H9 (cell line): ENCODE results near the gene OSBPL1A. TPM values are rescaled to one million over a fixed set of nuclear protein-coding genes. Genes with fewer than 3 reads are reported as not detected.

Source experiments
- DNase-seq: peaks from one replicate; pipeline ENCODE4 v3.0.0-alpha.2; 2017
- H2AFZ ChIP-seq: one replicate; pipeline ENCODE4 v1.6.1; 2013; ENCODE audit warnings: mild to moderate bottlenecking, low read length, control low read depth, moderate library complexity
- H2AK5ac ChIP-seq: 2 replicates; pipeline ENCODE4 v1.6.1; 2013; ENCODE audit warnings: low read length, control low read depth, mixed read lengths; ENCODE audit not compliant: insufficient read length
- H2BK120ac ChIP-seq: one replicate; pipeline ENCODE4 v1.6.1; 2013; ENCODE audit warnings: low read depth, mild to moderate bottlenecking, low read length, control low read depth, inconsistent platforms; ENCODE audit not compliant: poor library complexity, severe bottlenecking
- H2BK12ac ChIP-seq: 2 replicates; pipeline ENCODE4 v1.6.1; 2013; ENCODE audit warnings: low read length, control low read depth, mixed read lengths, low read depth; ENCODE audit not compliant: insufficient read length
- H2BK15ac ChIP-seq: 2 replicates; pipeline ENCODE4 v1.6.1; 2013; ENCODE audit warnings: low read depth, low read length, control low read depth
- H2BK20ac ChIP-seq: one replicate; pipeline ENCODE4 v1.6.1; 2013; ENCODE audit warnings: low read depth, mild to moderate bottlenecking, low read length, control low read depth, inconsistent platforms; ENCODE audit not compliant: poor library complexity, severe bottlenecking
- H2BK5ac ChIP-seq: 2 replicates; pipeline ENCODE4 v1.6.1; 2013; ENCODE audit warnings: low read length, control low read depth, mixed read lengths; ENCODE audit not compliant: insufficient read length
- H3K14ac ChIP-seq: 2 replicates; pipeline ENCODE4 v1.6.1; 2013; ENCODE audit warnings: low read length, control low read depth; ENCODE audit not compliant: insufficient read depth
- H3K18ac ChIP-seq: 2 replicates; pipeline ENCODE4 v1.6.1; 2013; ENCODE audit warnings: low read depth, mild to moderate bottlenecking, mixed read lengths, low read length, control low read depth; ENCODE audit not compliant: insufficient read length
- H3K23ac ChIP-seq: 2 replicates; pipeline ENCODE4 v1.6.1; 2013; ENCODE audit warnings: low read length, control low read depth, mixed read lengths, low read depth; ENCODE audit not compliant: insufficient read length
- H3K23me2 ChIP-seq: 2 replicates; pipeline ENCODE4 v1.6.1; 2013; ENCODE audit warnings: low read depth, mild to moderate bottlenecking, mixed read lengths, low read length, control low read depth; ENCODE audit not compliant: insufficient read length, poor library complexity, severe bottlenecking
- H3K27ac ChIP-seq: 2 replicates; pipeline ENCODE4 v1.5.1; 2013; ENCODE audit warnings: low read length, control low read depth, mixed read lengths, low read depth; ENCODE audit not compliant: insufficient read length
- H3K27me3 ChIP-seq: 2 replicates; pipeline ENCODE4 v1.6.1; 2013; ENCODE audit warnings: low read length, control low read depth, inconsistent platforms; ENCODE audit not compliant: insufficient read depth
- H3K4ac ChIP-seq: 2 replicates; pipeline ENCODE4 v1.6.1; 2013; ENCODE audit warnings: low read depth, mild to moderate bottlenecking, control low read depth, inconsistent platforms, low read length, moderate library complexity
- H3K4me1 ChIP-seq: 2 replicates; pipeline ENCODE4 v1.6.1; 2013; ENCODE audit warnings: low read length, control low read depth, inconsistent platforms; ENCODE audit not compliant: insufficient read depth
- H3K4me2 ChIP-seq: 2 replicates; pipeline ENCODE4 v1.6.1; 2013; ENCODE audit warnings: low read length, control low read depth, mixed read lengths; ENCODE audit not compliant: insufficient read length, insufficient read depth
- H3K56ac ChIP-seq: 2 replicates; pipeline ENCODE4 v1.6.1; 2013; ENCODE audit warnings: low read depth, mild to moderate bottlenecking, mixed read lengths, low read length, control low read depth; ENCODE audit not compliant: insufficient read length
- H3K79me1 ChIP-seq: 2 replicates; pipeline ENCODE4 v1.6.1; 2013; ENCODE audit warnings: low read depth, mild to moderate bottlenecking, moderate library complexity, low read length, control low read depth, inconsistent platforms; ENCODE audit not compliant: insufficient read depth, poor library complexity, severe bottlenecking
- H3K79me2 ChIP-seq: 2 replicates; pipeline ENCODE4 v1.6.1; 2013; ENCODE audit warnings: low read length, control low read depth, inconsistent platforms; ENCODE audit not compliant: insufficient read depth
- H3K9ac ChIP-seq: 2 replicates; pipeline ENCODE4 v1.6.1; 2013; ENCODE audit warnings: low read length, control low read depth, mixed read lengths; ENCODE audit not compliant: insufficient read length; ENCODE audit errors: extremely low read depth
- H3K9me3 ChIP-seq: one replicate; pipeline ENCODE4 v1.6.1; 2013; ENCODE audit warnings: low read depth, low read length, inconsistent platforms; ENCODE audit not compliant: control insufficient read depth
- H3T11ph ChIP-seq: one replicate; pipeline ENCODE4 v1.6.1; 2013; ENCODE audit warnings: mild to moderate bottlenecking, low read length, control low read depth, inconsistent platforms
- H4K20me1 ChIP-seq: one replicate; pipeline ENCODE4 v1.6.1; 2013; ENCODE audit not compliant: control insufficient read depth, insufficient read length, insufficient read depth
- H4K5ac ChIP-seq: 2 replicates; pipeline ENCODE4 v1.6.1; 2013; ENCODE audit warnings: low read depth, mild to moderate bottlenecking, mixed read lengths, low read length, control low read depth; ENCODE audit not compliant: insufficient read length
- H4K8ac ChIP-seq: replicated peaks from 2 replicates; pipeline ENCODE4 v1.6.1; 2013; ENCODE audit warnings: low read length, control low read depth, mixed read lengths, low read depth; ENCODE audit not compliant: insufficient read length
- H4K91ac ChIP-seq: 2 replicates; pipeline ENCODE4 v1.6.1; 2013; ENCODE audit warnings: low read depth, mild to moderate bottlenecking, moderate library complexity, mixed read lengths, low read length, control low read depth; ENCODE audit not compliant: insufficient read length
- H3K27ac Mint-ChIP-seq, 3 experiments: 2 replicates in 2 of 3; 3 replicates in 1 of 3; pipeline ENCODE4 v1.8.0; 2020 to 2021; ENCODE audit warnings: mixed read lengths in 3 of 3, mild to moderate bottlenecking in 1 of 3, moderate library complexity in 1 of 3
- H3K27me3 Mint-ChIP-seq: 2 replicates; pipeline ENCODE4 v1.8.0; 2021; ENCODE audit warnings: low read depth, mild to moderate bottlenecking, moderate library complexity, mixed read lengths
- H3K36me3 Mint-ChIP-seq, 3 experiments: 2 replicates in 2 of 3; 3 replicates in 1 of 3; pipeline ENCODE4 v1.8.0; 2020 to 2021; ENCODE audit warnings: low read depth in 3 of 3, mixed read lengths in 3 of 3; ENCODE audit not compliant: insufficient read depth in 1 of 3
- H3K4me1 Mint-ChIP-seq, 2 experiments: 2 replicates each; pipeline ENCODE4 v1.8.0; 2020; ENCODE audit warnings: mixed read lengths in 2 of 2
- H3K4me3 Mint-ChIP-seq, 2 experiments: 2 replicates in 1 of 2; 3 replicates in 1 of 2; pipeline ENCODE4 v1.8.0; 2020 to 2021; ENCODE audit warnings: mild to moderate bottlenecking in 2 of 2, mixed read lengths in 2 of 2, moderate library complexity in 1 of 2
- H3K9me3 Mint-ChIP-seq, 2 experiments: 2 replicates in 1 of 2; 3 replicates in 1 of 2; pipeline ENCODE4 v1.8.0; 2020; ENCODE audit warnings: mild to moderate bottlenecking in 2 of 2, mixed read lengths in 2 of 2, moderate library complexity in 1 of 2
- CTCF ChIP-seq: fragments of 200-600 bp; sonication (generic); conservative IDR thresholded peaks from 3 replicates; pipeline ENCODE4 v1.8.0; 2021; ENCODE audit warnings: antibody characterized with exemption, mild to moderate bottlenecking
- WGBS: extraction: QIAGEN DNeasy Blood & Tissue Kit; methylation state at CpG from one replicate; pipeline ENCODE4 v1.1.7; 2013; ENCODE audit warnings: missing lambda C conversion rate, low lambda C conversion rate, mixed read lengths; ENCODE audit not compliant: insufficient read length; ENCODE audit errors: extremely low coverage; 5-methylcytosine and 5-hydroxymethylcytosine counted together
- total RNA-seq: library from RNA; stranded (reverse); gene quantifications from 2 replicates; pipeline ENCODE4 v1.2.1, GENCODE V29; 2021

The OSBPL1A gene
- total RNA-seq, 1 experiment from 2014 or later: 33.9 TPM

GRCh38 chr18:24234850-24235418 lies 162.7 kb downstream of the OSBPL1A start:
- H3T11ph ChIP-seq: no peak overlapping the region
- H2BK5ac ChIP-seq: no peak overlapping the region
- H2BK12ac ChIP-seq: no peak overlapping the region
- no peak overlapping the region for H2BK120ac ChIP-seq
- H3K27me3 ChIP-seq: no peaks in the 10 kb centered on the region
- H3K4ac ChIP-seq: no peak overlapping the region
- no peak overlapping the region for H4K5ac ChIP-seq
- no peak overlapping the region for H2BK20ac ChIP-seq
- H4K91ac ChIP-seq: no peak overlapping the region
- H2AK5ac ChIP-seq: no peak overlapping the region
- H3K14ac ChIP-seq: no peak overlapping the region
- H3K79me2 ChIP-seq: no peaks in the 10 kb centered on the region
- no peak overlapping the region for H3K27ac ChIP-seq
- peaks cover 30 to 32% of the 10 kb centered on the region in 2 experiments for H3K4me1 Mint-ChIP-seq
- no peak overlapping the region for H4K8ac ChIP-seq
- peaks cover 29 to 45% (median 29%) of the 10 kb centered on the region in 3 experiments for H3K36me3 Mint-ChIP-seq
- H4K20me1 ChIP-seq: no peaks in the 10 kb centered on the region
- H3K4me3 Mint-ChIP-seq: no peak overlapping the region
- no peak for DNase-seq
- H3K18ac ChIP-seq: no peak overlapping the region
- H3K56ac ChIP-seq: no peak overlapping the region
- TF ChIP-seq CTCF: no peak
- H2BK15ac ChIP-seq: no peak overlapping the region
- peaks cover 1% of the 10 kb centered on the region; the same call in 1 of the 2 replicates for H3K27me3 Mint-ChIP-seq
- H3K9ac ChIP-seq: no peak overlapping the region
- no peaks in the 10 kb centered on the region for H3K23me2 ChIP-seq
- H3K4me1 ChIP-seq: peaks cover 10% of the 10 kb centered on the region; the same call in 1 of the 2 replicates
- no peak overlapping the region for H3K4me2 ChIP-seq
- no peaks in the 10 kb centered on the region for H3K79me1 ChIP-seq
- WGBS: no CpG with 5 or more reads among the region's 7 CpGs
- no peaks in the 10 kb centered on the region for H3K9me3 ChIP-seq
- H2AFZ ChIP-seq: no peak overlapping the region
- no peak overlapping the region for H3K23ac ChIP-seq
- H3K9me3 Mint-ChIP-seq: no peaks in the 10 kb centered on the region; a peak in 1 of 5 replicates
- H3K27ac Mint-ChIP-seq: no peak overlapping the region; a peak in 3 of 7 replicates
